ENCODE data around the gene PLEKHJ1. TPM values are rescaled to one million over a fixed set of nuclear protein-coding genes. Genes with fewer than 3 reads are reported as not detected.

PLEKHJ1 gene
- total and polyA plus RNA-seq, 2 of the 8 experiments (the other 6 are each of a cell fraction or from before 2014, with no cell fraction given), result 135 to 187 TPM

- Histone ChIP-seq H3K9me3 (ENCODE audit: insufficient read depth in 2 of 2, low read depth in 1 of 2, low read length in 1 of 2) (no peaks in the 10 kb centered on the region), H4K5ac (ENCODE audit: insufficient read length, low read depth, low read length) (no peak overlapping the region)
These were observed 8.4 kb upstream of the PLEKHJ1 start for GRCh38 chr19:2244486-2244885.

More at GRCh38 chr19:2244486-2244885, 8.4 kb upstream of the PLEKHJ1 start:
- TF ChIP-seq JUND (IDR thresholded peaks at IDR 0.05; ENCODE audit: low read length), result no peak
- TF ChIP-seq RAD21 (IDR thresholded peaks at IDR 0.05 in 1 of 2, conservative IDR thresholded peaks at IDR 0.05 in 1 of 2; ENCODE audit: low read depth in 2 of 2, low read length in 2 of 2), result no peak
- no peak for TF ChIP-seq TAF1 (IDR thresholded peaks at IDR 0.05; ENCODE audit: low read depth, low read length)
- no peak for TF ChIP-seq E2F6 (IDR thresholded peaks at IDR 0.05)
- TF ChIP-seq TEAD4 (IDR thresholded peaks at IDR 0.05; ENCODE audit: low read depth, low read length), result no peak
- TF ChIP-seq PHF8 (conservative IDR thresholded peaks at IDR 0.05; ENCODE audit: low read depth, low read length), result no peak
- no peak for TF ChIP-seq RFX5 (IDR thresholded peaks at IDR 0.05; ENCODE audit: borderline replicate concordance, low read depth, low read length)
- TF ChIP-seq CTBP2 (IDR thresholded peaks at IDR 0.05; ENCODE audit: borderline replicate concordance, insufficient read depth, insufficient read length, low read length), result no peak
- no peak for TF ChIP-seq EGR1 (IDR thresholded peaks at IDR 0.05; ENCODE audit: borderline replicate concordance, low read depth, low read length)
- Histone ChIP-seq H3K27ac (ENCODE audit: low read depth, low read length) (no peak overlapping the region; the same call in 1 of the 2 replicates), H4K91ac (replicated peaks; ENCODE audit: insufficient read length, low read length) (no peak overlapping the region), H3K56ac (replicated peaks; ENCODE audit: insufficient read length, low read depth, low read length) (no peak overlapping the region), H2BK120ac (replicated peaks; ENCODE audit: low read depth, low read length) (no peak overlapping the region), H3K36me3 (ENCODE audit: control insufficient read depth in 2 of 4, insufficient read depth in 4 of 4, low read length in 3 of 4) (peaks cover 28 to 49% (median 45%) of the 10 kb centered on the region in 4 experiments), H3K27me3 (replicated peaks in 1 of 4; ENCODE audit: control insufficient read depth in 3 of 4, extremely low read depth in 1 of 4, insufficient read depth in 3 of 4, low read length in 3 of 4) (no peaks in the 10 kb centered on the region), H4K8ac (ENCODE audit: extremely low read depth, insufficient read depth, low read length) (no peak overlapping the region), H3K23me2 (ENCODE audit: low read depth, low read length) (no peaks in the 10 kb centered on the region; the same call in 1 of the 2 replicates), H3K79me2 (ENCODE audit: control insufficient read depth in 1 of 2, insufficient read depth in 2 of 2, low read length in 2 of 2) (peaks cover 26 to 46% of the 10 kb centered on the region in 2 experiments), H3K23ac (ENCODE audit: insufficient read length) (no peak overlapping the region), H3K14ac (ENCODE audit: insufficient read length) (no peak overlapping the region), H3K4ac (replicated peaks; ENCODE audit: insufficient read length, low read depth, low read length) (no peak overlapping the region), H3K4me3 (ENCODE audit: extremely low read depth in 1 of 4, insufficient read depth in 2 of 4, low read depth in 3 of 4, low read length in 4 of 4) (no peak overlapping the region), H4K20me1 (replicated peaks in 1 of 2; ENCODE audit: control insufficient read depth in 1 of 2, insufficient read depth in 2 of 2, low read length in 2 of 2) (peaks cover 35 to 59% of the 10 kb centered on the region in 2 experiments), H3K18ac (ENCODE audit: extremely low read depth, low read length) (no peak overlapping the region), H2BK5ac (ENCODE audit: low read depth, low read length) (no peak overlapping the region), H3K79me1 (ENCODE audit: low read depth, low read length) (peaks cover 20% of the 10 kb centered on the region), H2BK12ac (ENCODE audit: low read depth, low read length) (no peak overlapping the region), H2AK5ac (ENCODE audit: low read depth, low read length) (no peak overlapping the region), H3K4me1 (replicated peaks in 1 of 4; ENCODE audit: control insufficient read depth in 3 of 4, insufficient read depth in 4 of 4, low read length in 3 of 4) (peaks cover 0 to 10% (median 7%) of the 10 kb centered on the region in 4 experiments; a peak in 5 of 7 replicates), H2BK15ac (ENCODE audit: low read length) (no peak overlapping the region), H2AFZ (ENCODE audit: low read length) (no peak overlapping the region), H2BK20ac (ENCODE audit: low read length) (no peak overlapping the region), H3K4me2 (ENCODE audit: insufficient read depth in 1 of 2, low read depth in 2 of 2, low read length in 2 of 2) (no peak overlapping the region), H3K9ac (replicated peaks in 1 of 4; ENCODE audit: extremely low read depth in 1 of 4, low read depth in 3 of 4, low read length in 3 of 4) (no peak overlapping the region)
- WGBS, 2 experiments (ENCODE audit: extremely low coverage in 1 of 2, insufficient coverage in 1 of 2, insufficient read length in 1 of 2, insufficient replicate concordance in 2 of 2, low coverage in 1 of 2, low lambda C conversion rate in 2 of 2, missing lambda C conversion rate in 1 of 2), result 94% methylated on average over 20 of the region's 21 CpGs; no CpG with 5 or more reads in 1 of the 2 experiments
- DNase-seq (ENCODE audit: low read depth in 1 of 2, low spot score in 2 of 2) (no peak), FAIRE-seq (no peak)
- ChIA-PET CTCF (ENCODE audit: partially characterized antibody) (interaction anchor here (0.9 to 2.6 kb wide), 5 partner anchors 9 to 71 kb away, joined by 3 to 11 read pairs (median 4); partner anchors contain the start of gene JSRP1), POLR2A (ENCODE audit: partially characterized antibody) (interaction anchor here (1.1 to 10.3 kb wide), 4 partner anchors 10 to 25 kb away, joined by 3 to 206 read pairs (median 5); partner anchors contain the start of genes AMH and JSRP1)
